Lung (tissue), 12 donors: ENCODE results near the gene SLC4A2. TPM values are rescaled to one million over a fixed set of nuclear protein-coding genes. Genes with fewer than 3 reads are reported as not detected.

Experiments
- ATAC-seq: fragments of 200-7000 bp; cut with Tn5 transposase; one replicate; pipeline ENCODE4 v1.9.1; 2020; ENCODE audit warnings: moderate number of reproducible peaks; ENCODE audit not compliant: insufficient read depth, low FRiP score
- DNase-seq, 3 donors: peaks; one replicate each; pipeline ENCODE4 v3.0.0-alpha.2; 2013 to 2017
- H3K27ac ChIP-seq, 2 donors: one replicate each; pipeline ENCODE4 v1.5.1; 2013; ENCODE audit warnings: mild to moderate bottlenecking in 2 of 2, moderate library complexity in 2 of 2, control low read depth in 1 of 2, inconsistent platforms in 1 of 2, low read depth in 1 of 2, low read length in 1 of 2
- H3K27me3 ChIP-seq, 3 donors: one replicate each; pipeline ENCODE4 v1.5.1; 2013; ENCODE audit warnings: low read length in 2 of 3; ENCODE audit not compliant: control insufficient read depth in 3 of 3, insufficient read depth in 3 of 3
- H3K36me3 ChIP-seq, 4 donors: one replicate each; pipeline ENCODE4 v1.5.1; 2013; ENCODE audit warnings: low read length in 4 of 4, mild to moderate bottlenecking in 1 of 4, moderate library complexity in 1 of 4; ENCODE audit not compliant: control insufficient read depth in 4 of 4, insufficient read depth in 4 of 4
- H3K4me1 ChIP-seq, 5 donors: one replicate each; pipeline ENCODE4 v1.5.1; 2013; ENCODE audit warnings: low read length in 5 of 5, mild to moderate bottlenecking in 2 of 5, moderate library complexity in 1 of 5; ENCODE audit not compliant: control insufficient read depth in 5 of 5, insufficient read depth in 5 of 5
- H3K4me3 ChIP-seq: one replicate; pipeline ENCODE4 v1.5.1; 2013; ENCODE audit warnings: mild to moderate bottlenecking, control low read depth, moderate library complexity
- H3K9ac ChIP-seq, 2 donors: one replicate each; pipeline ENCODE4 v1.5.1; 2013; ENCODE audit warnings: low read length in 2 of 2, control low read depth in 1 of 2; ENCODE audit not compliant: insufficient read depth in 1 of 2
- H3K9me3 ChIP-seq, 4 donors: one replicate each; pipeline ENCODE4 v1.5.1; 2013; ENCODE audit warnings: low read length in 3 of 4, mild to moderate bottlenecking in 1 of 4, moderate library complexity in 1 of 4; ENCODE audit not compliant: control insufficient read depth in 4 of 4, insufficient read depth in 3 of 4
- CTCF ChIP-seq: IDR thresholded peaks from 2 replicates; pipeline ENCODE4 v1.5.1; 2012; ENCODE audit warnings: mild to moderate bottlenecking; ENCODE audit errors: control extremely low read depth, extremely low read depth
- WGBS, 2 donors: extraction: QIAGEN DNeasy Blood & Tissue Kit; methylation state at CpG; one replicate each; pipeline ENCODE4 v1.1.7; 2013; 5-methylcytosine and 5-hydroxymethylcytosine counted together
- polyA plus RNA-seq, 2 donors: library from polyadenylated mRNA; stranded (reverse); fragments of 200-250 nt; gene quantifications; one replicate each; pipeline ENCODE4 v1.2.1, GENCODE V29; 2013
- total RNA-seq, 2 donors: library from RNA; depleted of rRNA in 1 of 2; stranded (reverse); fragments of >200 nt in 1 of 2; gene quantifications; one replicate each; pipeline ENCODE4 v1.2.1, GENCODE V29; 2014 to 2021
- donor health status: control.
- donor health status: control.
- donor health status: Bipolar disorder and iron deficiency.
- donor health status: healthy.
- donor health status: DM: yes; HTN: yes; CAD: no.

The SLC4A2 gene
- total and polyA plus RNA-seq, 4 donors, result 66.3 to 173 (median 120) TPM

GRCh38 chr7:151091431-151091830 is 32.0 kb downstream of the SLC4A2 start:
- Histone ChIP-seq H3K9me3 (no peaks in the 10 kb centered on the region), H3K9ac (no peak overlapping the region), H3K27me3 (no peaks in the 10 kb centered on the region), H3K4me1 (peaks cover 0 to 28% (median 12%) of the 10 kb centered on the region in 5 donors), H3K4me3 (no peak overlapping the region), H3K36me3 (peaks cover 0 to 3% (median 0%) of the 10 kb centered on the region in 4 donors), H3K27ac (peak overlapping the region in 1 of 2 donors; percentile 15)
- DNase-seq (no peak), ATAC-seq (no peak)
- no peak for TF ChIP-seq CTCF
- 52 to 53% methylated on average over 6 of the region's 6 CpGs for WGBS, 2 donors

GRCh38 chr7:151091988-151092387 is 32.6 kb downstream of the SLC4A2 start:
- 90 to 92% methylated on average over 14 of the region's 14 CpGs for WGBS, 2 donors
- TF ChIP-seq CTCF, result no peak
- Histone ChIP-seq H3K27me3 (no peaks in the 10 kb centered on the region), H3K4me3 (no peak overlapping the region), H3K27ac (no peak overlapping the region), H3K9me3 (no peaks in the 10 kb centered on the region), H3K9ac (no peak overlapping the region), H3K36me3 (peaks cover 0 to 3% (median 0%) of the 10 kb centered on the region in 4 donors), H3K4me1 (peaks cover 0 to 28% (median 12%) of the 10 kb centered on the region in 5 donors)
- no peak for DNase-seq
- no peak for ATAC-seq

- no peak for ATAC-seq
- peaks cover 0 to 15% (median 12%) of the 10 kb centered on the region in 5 donors for H3K4me1 ChIP-seq
- DNase-seq, result no peak
Measured at GRCh38 chr7:151093748-151094147, 34.4 kb downstream of the SLC4A2 start.

More at GRCh38 chr7:151093748-151094147, 34.4 kb downstream of the SLC4A2 start:
- Histone ChIP-seq H3K27ac (no peak overlapping the region), H3K9me3 (no peaks in the 10 kb centered on the region), H3K36me3 (peaks cover 0 to 3% (median 0%) of the 10 kb centered on the region in 4 donors), H3K9ac (no peak overlapping the region), H3K4me3 (no peak overlapping the region), H3K27me3 (no peaks in the 10 kb centered on the region)
- TF ChIP-seq CTCF, result no peak
- 93 to 94% methylated on average over 6 of the region's 6 CpGs for WGBS, 2 donors
